WI38 (cell line): ENCODE measurements around the gene CFAP77.

Experiments used
- H3K4me3 ChIP-seq: 2 replicates; pipeline ENCODE4 v1.5.1; 2011; ENCODE audit warnings: low read depth, mild to moderate bottlenecking, control low read depth, low read length
- CTCF ChIP-seq: IDR thresholded peaks from 2 replicates; pipeline ENCODE4 v1.5.1; 2012; ENCODE audit warnings: low read depth, mild to moderate bottlenecking, control low read depth, low read length

Gene CFAP77

GRCh38 chr9:132410642-132411041, 631 bp downstream of the CFAP77 start:
- no peak for TF ChIP-seq CTCF
- peak overlapping the region; percentile 57 for H3K4me3 ChIP-seq

GRCh38 chr9:132411091-132411508, 1.1 kb downstream of the CFAP77 start:
- no peak overlapping the region for H3K4me3 ChIP-seq

GRCh38 chr9:132412089-132412488, 2.1 kb downstream of the CFAP77 start:
- peak; percentile 63 for TF ChIP-seq CTCF
- no peak overlapping the region for H3K4me3 ChIP-seq

More at GRCh38 chr9:132411091-132411508, 1.1 kb downstream of the CFAP77 start:
- peak; percentile 26; the same call in 1 of the 2 replicates for TF ChIP-seq CTCF

GRCh38 chr9:132413926-132414325, 3.9 kb downstream of the CFAP77 start:
- TF ChIP-seq CTCF: no peak
- no peak overlapping the region for H3K4me3 ChIP-seq

- TF ChIP-seq CTCF: no peak
- no peak overlapping the region for H3K4me3 ChIP-seq
These were observed 4.7 kb downstream of the CFAP77 start for GRCh38 chr9:132414731-132415130.

GRCh38 chr9:132415181-132415580, 5.2 kb downstream of the CFAP77 start:
- H3K4me3 ChIP-seq: no peak overlapping the region
- TF ChIP-seq CTCF: no peak

- TF ChIP-seq CTCF: no peak
- no peak overlapping the region for H3K4me3 ChIP-seq
These were observed 8.8 kb downstream of the CFAP77 start for GRCh38 chr9:132418726-132419363.
